GM18858 (cell line): ENCODE measurements around the gene SPANXN5.
"Not testable (repeated sequence)": the region's sequence is repeated elsewhere in the genome, so short reads cannot be mapped to it uniquely, and the experiment has no call there.

Experiments
- ATAC-seq: cut with Tn5 transposase; IDR thresholded peaks from one replicate; pipeline ENCODE4 v1.9.1; 2021; ENCODE audit not compliant: unreplicated experiment

Gene SPANXN5, protein sequence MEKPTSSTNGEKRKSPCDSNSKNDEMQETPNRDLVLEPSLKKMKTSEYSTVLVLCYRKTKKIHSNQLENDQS

DNA sequence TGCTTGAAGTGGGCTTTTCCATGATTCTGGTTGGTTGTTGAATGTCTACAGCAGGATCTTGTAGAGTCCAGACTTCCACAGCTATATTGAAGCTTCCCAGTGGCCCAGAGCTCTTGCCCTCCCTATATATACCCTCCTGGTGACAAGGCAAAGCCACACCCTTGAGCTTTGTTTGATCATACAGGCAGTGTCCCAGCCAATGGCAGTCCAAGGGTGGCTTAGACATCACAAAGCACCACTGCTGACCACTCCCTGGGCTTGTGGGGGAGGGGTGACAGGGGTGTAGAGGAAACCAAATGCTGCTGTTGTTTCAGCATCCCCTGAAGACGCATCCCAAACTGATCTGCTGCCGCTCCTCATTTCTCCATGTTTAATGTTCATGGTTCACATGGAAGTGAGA is at the start of gene SPANXN5:
Gene SPANXN5 (minus strand): TSS at position 101 of the 400 bp plus-strand sequence. CDS start 79 bp downstream, at position 22.
- not testable (repeated sequence) for ATAC-seq

DNA sequence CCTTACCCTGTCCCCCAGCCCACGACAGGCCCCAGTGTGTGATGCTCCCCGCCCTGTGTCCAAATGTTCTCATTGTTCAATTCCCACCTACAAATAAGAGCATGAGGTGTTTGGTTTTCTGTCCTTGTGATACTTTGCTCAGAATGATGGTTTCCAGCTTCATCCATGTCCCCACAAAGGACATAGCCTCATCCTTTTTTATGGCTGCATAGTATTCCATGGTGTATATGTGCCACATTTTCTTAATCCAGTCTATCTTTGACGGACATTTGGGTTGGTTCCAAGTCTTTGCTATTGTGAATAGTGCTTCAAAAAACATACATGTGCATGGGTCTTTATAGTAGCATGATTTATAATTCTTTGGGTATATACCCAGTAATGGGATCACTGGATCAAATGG is 46.4 kb upstream of the SPANXN5 start:
- ATAC-seq = not testable (repeated sequence)

DNA sequence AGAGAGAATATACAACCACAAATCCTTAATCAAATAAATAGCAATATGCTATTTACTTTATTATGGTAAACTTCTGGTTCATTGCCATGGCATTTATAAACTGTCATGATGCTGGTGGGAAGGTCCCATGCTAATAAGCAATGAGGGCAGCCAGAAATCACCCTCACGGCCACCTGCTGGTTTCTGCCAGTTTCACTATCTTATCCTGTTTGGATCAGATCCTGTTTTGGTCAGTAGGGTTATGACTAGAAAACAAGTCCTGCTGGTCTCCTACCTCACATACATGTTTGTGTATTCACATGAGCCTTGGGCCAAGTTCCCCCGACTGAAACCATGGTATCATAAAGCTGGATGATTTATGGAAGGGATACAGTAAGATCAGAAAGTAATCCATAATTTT is 41.9 kb upstream of the SPANXN5 start:
- peak; percentile 53 for ATAC-seq

DNA sequence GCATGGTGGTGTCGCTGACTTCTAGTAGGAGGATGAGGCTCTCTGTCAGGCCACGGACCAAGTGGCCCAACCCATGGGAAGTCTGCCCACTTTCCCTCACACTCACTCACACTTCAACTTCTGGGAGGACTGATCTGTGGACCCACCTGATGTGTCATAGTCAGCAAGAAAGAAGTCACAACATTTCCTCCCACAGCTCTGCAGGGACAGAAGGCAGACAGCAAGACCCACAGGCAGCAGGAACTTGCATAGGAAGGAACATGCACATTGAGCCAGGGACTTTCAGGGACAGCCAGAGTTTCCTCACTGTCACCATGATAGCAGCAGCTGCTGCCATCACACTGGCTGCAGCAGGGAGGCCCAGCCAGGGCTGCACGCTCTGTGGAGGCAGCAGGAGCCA is 33.3 kb upstream of the SPANXN5 start:
- ATAC-seq = no peak

DNA sequence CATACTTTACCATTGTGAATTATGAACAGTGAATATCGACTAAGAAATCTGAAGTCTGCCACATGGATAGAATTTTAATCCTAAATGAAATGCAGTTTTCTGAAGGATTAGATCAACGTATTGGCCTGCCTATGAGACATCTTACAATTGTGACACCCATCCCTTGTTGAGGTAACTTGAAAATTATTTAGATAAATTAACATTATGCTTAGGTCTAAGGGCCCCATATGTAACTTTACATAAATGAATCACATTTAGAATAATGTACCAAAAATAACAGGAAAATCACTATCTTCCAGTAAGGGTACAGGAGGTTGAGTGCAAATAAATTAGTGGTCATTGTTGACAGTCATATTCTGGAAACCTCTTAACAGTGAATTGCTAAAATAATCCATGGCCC is 27.4 kb upstream of the SPANXN5 start:
- ATAC-seq = no peak

DNA sequence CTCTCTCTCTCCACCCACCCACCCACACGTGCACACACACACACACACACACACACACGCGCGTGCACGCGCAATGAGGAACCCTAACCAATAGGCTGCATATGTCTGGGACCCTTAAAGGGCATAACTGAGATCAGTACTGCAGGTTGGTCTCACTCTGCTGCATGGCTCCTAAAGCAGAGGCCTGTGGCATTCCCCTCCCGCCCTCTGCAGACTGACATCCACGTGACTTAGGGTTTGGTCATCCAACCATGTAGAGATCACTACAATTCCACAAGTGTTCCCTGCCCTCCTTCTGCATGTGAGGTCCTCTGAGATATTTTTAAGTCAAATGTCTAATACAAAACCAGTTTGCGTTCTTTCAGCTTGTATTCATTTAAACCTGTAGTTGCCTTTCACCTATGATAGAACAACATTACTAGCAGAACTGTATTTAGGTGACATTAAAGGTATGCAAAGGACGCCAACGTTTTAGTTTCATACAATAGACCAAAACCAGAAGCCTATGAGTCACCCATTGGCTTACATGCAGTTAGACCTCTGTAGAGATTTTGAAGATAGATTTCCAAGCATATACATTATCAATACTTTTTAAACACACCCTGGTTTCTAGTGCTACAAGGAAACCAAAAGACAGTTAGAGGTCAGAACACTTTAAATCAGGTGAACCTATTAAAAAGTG is 24.0 kb upstream of the SPANXN5 start:
- ATAC-seq = no peak

DNA sequence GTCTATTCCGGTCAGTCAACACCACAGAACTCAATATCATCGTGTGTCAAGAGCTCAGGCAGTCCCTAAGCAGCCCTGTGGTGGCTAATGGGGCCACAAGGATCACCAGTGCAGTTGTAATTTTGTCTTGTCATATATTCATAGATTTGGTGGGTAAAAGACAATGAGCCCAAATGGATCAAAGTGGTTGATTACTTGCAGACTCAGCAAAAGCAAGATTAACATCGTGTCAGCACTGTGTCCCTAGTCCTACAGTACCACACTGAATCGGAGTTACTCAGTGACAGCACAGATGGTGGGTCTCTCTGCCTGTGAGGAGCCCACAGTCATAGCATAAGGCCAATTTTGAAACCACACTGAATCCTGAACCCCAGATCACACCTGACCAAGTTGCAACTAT is 22.6 kb upstream of the SPANXN5 start:
- ATAC-seq = no peak

DNA sequence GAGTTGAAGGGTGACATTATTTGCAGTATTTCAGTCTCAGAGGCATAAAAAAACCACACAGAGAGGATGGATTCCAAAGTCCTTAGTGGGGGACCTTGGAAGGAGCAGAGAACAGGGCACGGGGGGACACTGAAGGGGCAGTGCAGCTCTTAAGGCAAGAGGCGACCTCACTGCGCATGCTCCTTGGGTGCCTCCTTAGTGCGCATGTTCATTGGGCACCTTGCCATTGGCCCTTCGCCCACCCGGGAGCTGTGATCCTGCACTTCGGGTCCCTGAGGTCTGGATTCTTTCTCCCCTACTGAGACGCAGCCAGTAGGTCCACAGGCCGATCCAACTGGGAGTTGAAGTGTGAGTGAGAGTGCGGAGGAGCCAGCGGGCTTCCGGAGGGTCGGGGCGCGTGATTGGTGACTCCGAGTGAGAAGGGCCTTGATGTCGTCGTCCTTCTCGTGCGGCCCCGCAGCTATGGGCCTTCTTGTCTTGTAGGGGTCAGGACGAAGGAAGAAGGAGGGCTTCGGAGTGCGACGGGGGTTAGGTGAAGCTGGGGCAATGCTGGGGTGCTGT is 13.9 kb upstream of the SPANXN5 start, which contains the start of gene XAGE5:
Gene XAGE5 (plus strand): TSS at position 223 of the 561 bp plus-strand sequence. CDS start 1,280 bp downstream, outside the sequence.
- no peak for ATAC-seq

DNA sequence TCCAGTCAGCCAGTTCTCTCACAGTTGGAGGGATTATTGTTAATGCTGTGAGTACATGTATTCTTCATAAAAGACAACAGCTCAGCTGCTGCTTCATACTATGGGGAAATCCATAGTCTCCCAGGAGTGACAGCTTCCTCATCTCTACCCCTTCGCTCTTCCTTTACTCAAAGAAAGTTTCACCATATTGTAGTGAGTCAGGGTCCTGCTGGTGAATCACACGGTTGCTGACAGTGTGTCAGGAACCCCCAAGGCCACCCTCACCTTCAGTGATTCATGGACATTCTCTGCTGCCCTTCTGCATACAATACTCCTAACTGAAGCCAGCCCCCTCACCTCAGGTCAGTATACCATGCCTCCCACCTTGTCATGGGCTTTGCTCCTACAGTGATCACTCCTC is 7.6 kb upstream of the SPANXN5 start:
- ATAC-seq = not testable (repeated sequence)

DNA sequence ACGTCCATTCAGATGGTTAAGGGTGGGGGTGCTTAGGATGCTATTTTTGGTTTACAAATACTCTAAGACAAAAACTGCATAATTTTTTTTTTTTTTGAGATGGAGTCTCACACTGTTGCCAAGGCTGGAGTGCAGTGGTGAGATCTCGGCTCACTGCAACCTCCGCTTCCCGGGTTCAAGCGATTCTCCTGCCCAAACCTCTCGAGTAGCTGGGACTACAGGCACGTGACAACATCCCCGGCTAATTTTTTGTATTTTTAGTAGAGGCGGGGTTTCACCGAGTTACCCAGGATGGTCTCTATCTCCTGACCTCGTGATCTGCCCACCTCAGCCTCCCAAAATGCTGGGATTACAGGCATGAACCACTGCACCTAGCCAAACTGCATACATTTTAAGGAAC is 23.7 kb downstream of the SPANXN5 start:
- not testable (repeated sequence) for ATAC-seq

DNA sequence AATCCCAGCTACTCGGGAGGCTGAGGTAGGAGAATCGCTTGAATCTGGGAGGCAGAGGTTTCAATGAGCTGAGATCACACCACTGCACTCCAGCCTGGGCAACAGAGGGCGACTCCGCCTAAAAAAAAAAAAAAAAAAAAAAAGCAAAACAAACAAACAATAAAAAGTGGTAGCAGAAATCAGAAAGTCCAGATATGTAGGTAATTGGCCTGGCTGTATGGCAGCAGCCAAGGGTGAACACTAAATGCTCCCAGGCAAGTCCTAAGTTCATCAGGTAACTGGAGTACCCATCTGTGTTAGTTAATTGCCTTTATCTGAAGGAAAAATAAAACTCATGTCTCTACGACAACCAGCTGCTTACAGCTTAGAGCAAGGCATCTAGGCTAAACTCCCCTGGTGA is 31.2 kb downstream of the SPANXN5 start:
- ATAC-seq = not testable (repeated sequence)

DNA sequence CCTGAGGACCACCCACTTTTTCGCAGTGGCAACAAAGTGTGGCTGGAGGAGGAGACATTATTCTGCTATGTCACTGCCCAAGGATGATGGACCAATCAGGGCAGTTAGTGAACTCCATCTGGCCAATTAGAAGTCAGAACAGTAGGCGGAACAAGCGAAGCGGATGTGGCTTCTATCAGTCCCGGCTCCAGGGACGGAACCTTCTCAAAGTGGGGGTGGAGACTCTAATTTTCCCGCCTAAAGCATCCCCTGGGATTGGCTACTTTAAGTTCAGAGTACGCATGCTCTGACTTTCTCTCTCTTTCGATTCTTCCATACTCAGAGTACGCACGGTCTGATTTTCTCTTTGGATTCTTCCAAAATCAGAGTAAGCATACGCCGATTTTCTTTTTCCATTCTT is 46.3 kb downstream of the SPANXN5 start, which contains the start of gene SSX2B:
Gene SSX2B (plus strand): TSS at position 301 of the 400 bp plus-strand sequence. CDS start 1,429 bp downstream, outside the sequence.
- ATAC-seq = not testable (repeated sequence)
